ENCODE measurements around the gene MYG1. TPM values are rescaled to one million over a fixed set of nuclear protein-coding genes. Genes with fewer than 3 reads are reported as not detected.
A peak's percentile ranks its signal among the peaks of the same experiment; 100 is the strongest.

The MYG1 gene
- polyA plus RNA-seq, 1 donor (not counting 4 experiments of a cell fraction or from before 2014, with no cell fraction given) = 27.2 TPM

- no peak overlapping the region for H2AFZ ChIP-seq (ENCODE audit: control insufficient read depth, low read length)
- DNase-seq (ENCODE audit: low read depth, low spot score) (no peak), FAIRE-seq (no peak)
- no peaks in the 10 kb centered on the region for H3K9me3 ChIP-seq (ENCODE audit: control insufficient read depth, low read depth, low read length)
- H3K27me3 ChIP-seq (ENCODE audit: control insufficient read depth, extremely low read depth, insufficient read depth, low read length) = peaks cover 5% of the 10 kb centered on the region
- H4K20me1 ChIP-seq (ENCODE audit: control insufficient read depth, extremely low read depth, insufficient read depth, low read length) = no peaks in the 10 kb centered on the region
- TF ChIP-seq CTCF (optimal IDR thresholded peaks at IDR 0.05 in 1 of 3, IDR thresholded peaks at IDR 0.05 in 1 of 3, conservative IDR thresholded peaks at IDR 0.05 in 1 of 3; ENCODE audit: extremely low read depth in 1 of 3, insufficient read depth in 2 of 3, low read length in 3 of 3) = no peak
- TF ChIP-seq EZH2 (IDR thresholded peaks at IDR 0.05; ENCODE audit: low read length) = no peak
- H3K36me3 ChIP-seq (ENCODE audit: control insufficient read depth in 2 of 2, extremely low read depth in 1 of 2, insufficient read depth in 2 of 2, low read length in 2 of 2) = no peaks in the 10 kb centered on the region
- H3K4me2 ChIP-seq (ENCODE audit: control insufficient read depth, extremely low read depth, insufficient read depth, low read depth, low read length) = no peak overlapping the region
- no peak overlapping the region for H3K27ac ChIP-seq (ENCODE audit: control insufficient read depth, insufficient read depth, low read length)
- H3K9me1 ChIP-seq (ENCODE audit: control insufficient read depth, extremely low read depth, insufficient read depth, low read length) = no peaks in the 10 kb centered on the region
- no peak overlapping the region for H3K4me3 ChIP-seq (ENCODE audit: control insufficient read depth in 2 of 3, extremely low read depth in 1 of 3, insufficient read depth in 2 of 3, low read depth in 1 of 3, low read length in 3 of 3)
- no peak overlapping the region for H3K9ac ChIP-seq (ENCODE audit: control insufficient read depth, extremely low read depth, insufficient read depth, low read length)
- H3K79me2 ChIP-seq (ENCODE audit: control insufficient read depth, insufficient read depth, low read length) = no peaks in the 10 kb centered on the region
- peaks cover 4% of the 10 kb centered on the region for H3K4me1 ChIP-seq (ENCODE audit: control insufficient read depth, extremely low read depth, insufficient read depth, low read length)
- dilution Hi-C loops (cut with MboI; ENCODE audit: extremely low pct_ligation_motif_present, low sequenced_read_pairs) = no loop called here
Observed at GRCh38 chr12:53343969-53344368, 44.5 kb downstream of the MYG1 start.

GRCh38 chr12:53344487-53344823, 45.0 kb downstream of the MYG1 start:
- DNase-seq (ENCODE audit: low read depth, low spot score) (no peak), FAIRE-seq (no peak)
- H3K9me1 ChIP-seq (ENCODE audit: control insufficient read depth, extremely low read depth, insufficient read depth, low read length) = no peaks in the 10 kb centered on the region
- H3K79me2 ChIP-seq (ENCODE audit: control insufficient read depth, insufficient read depth, low read length) = no peaks in the 10 kb centered on the region
- H3K9ac ChIP-seq (ENCODE audit: control insufficient read depth, extremely low read depth, insufficient read depth, low read length) = no peak overlapping the region
- peak overlapping the region; percentile 14 for H3K4me2 ChIP-seq (ENCODE audit: control insufficient read depth, extremely low read depth, insufficient read depth, low read depth, low read length)
- H3K4me3 ChIP-seq (ENCODE audit: control insufficient read depth in 2 of 3, extremely low read depth in 1 of 3, insufficient read depth in 2 of 3, low read depth in 1 of 3, low read length in 3 of 3) = no peak overlapping the region
- H3K9me3 ChIP-seq (ENCODE audit: control insufficient read depth, low read depth, low read length) = no peaks in the 10 kb centered on the region
- H2AFZ ChIP-seq (ENCODE audit: control insufficient read depth, low read length) = peak overlapping the region; percentile 62
- H3K27me3 ChIP-seq (ENCODE audit: control insufficient read depth, extremely low read depth, insufficient read depth, low read length) = peaks cover 5% of the 10 kb centered on the region
- dilution Hi-C loops (cut with MboI; ENCODE audit: extremely low pct_ligation_motif_present, low sequenced_read_pairs) = no loop called here
- H3K4me1 ChIP-seq (ENCODE audit: control insufficient read depth, extremely low read depth, insufficient read depth, low read length) = peaks cover 4% of the 10 kb centered on the region
- H4K20me1 ChIP-seq (ENCODE audit: control insufficient read depth, extremely low read depth, insufficient read depth, low read length) = no peaks in the 10 kb centered on the region
- TF ChIP-seq EZH2 (IDR thresholded peaks at IDR 0.05; ENCODE audit: low read length) (no peak), CTCF (optimal IDR thresholded peaks at IDR 0.05 in 1 of 3, IDR thresholded peaks at IDR 0.05 in 1 of 3, conservative IDR thresholded peaks at IDR 0.05 in 1 of 3; ENCODE audit: extremely low read depth in 1 of 3, insufficient read depth in 2 of 3, low read length in 3 of 3) (no peak)
- no peaks in the 10 kb centered on the region for H3K36me3 ChIP-seq (ENCODE audit: control insufficient read depth in 2 of 2, extremely low read depth in 1 of 2, insufficient read depth in 2 of 2, low read length in 2 of 2)
- H3K27ac ChIP-seq (ENCODE audit: control insufficient read depth, insufficient read depth, low read length) = no peak overlapping the region

All from keratinocyte (primary cell).